Stimulated activated CD4-positive, alpha-beta T cell treated with anti-CD3 and anti-CD28 coated beads, TNF-alpha, amount 100 ng/mL, for 24 hours (primary cell): ENCODE measurements around the gene NAALADL1.
A peak's percentile ranks its signal among the peaks of the same experiment; 100 is the strongest.

Source experiments
- DNase-seq, 3 experiments: peaks; one replicate each; pipeline ENCODE4 v3.0.0-alpha.2; 2020; ENCODE audit warnings: low read depth in 3 of 3

NAALADL1 gene

DNA sequence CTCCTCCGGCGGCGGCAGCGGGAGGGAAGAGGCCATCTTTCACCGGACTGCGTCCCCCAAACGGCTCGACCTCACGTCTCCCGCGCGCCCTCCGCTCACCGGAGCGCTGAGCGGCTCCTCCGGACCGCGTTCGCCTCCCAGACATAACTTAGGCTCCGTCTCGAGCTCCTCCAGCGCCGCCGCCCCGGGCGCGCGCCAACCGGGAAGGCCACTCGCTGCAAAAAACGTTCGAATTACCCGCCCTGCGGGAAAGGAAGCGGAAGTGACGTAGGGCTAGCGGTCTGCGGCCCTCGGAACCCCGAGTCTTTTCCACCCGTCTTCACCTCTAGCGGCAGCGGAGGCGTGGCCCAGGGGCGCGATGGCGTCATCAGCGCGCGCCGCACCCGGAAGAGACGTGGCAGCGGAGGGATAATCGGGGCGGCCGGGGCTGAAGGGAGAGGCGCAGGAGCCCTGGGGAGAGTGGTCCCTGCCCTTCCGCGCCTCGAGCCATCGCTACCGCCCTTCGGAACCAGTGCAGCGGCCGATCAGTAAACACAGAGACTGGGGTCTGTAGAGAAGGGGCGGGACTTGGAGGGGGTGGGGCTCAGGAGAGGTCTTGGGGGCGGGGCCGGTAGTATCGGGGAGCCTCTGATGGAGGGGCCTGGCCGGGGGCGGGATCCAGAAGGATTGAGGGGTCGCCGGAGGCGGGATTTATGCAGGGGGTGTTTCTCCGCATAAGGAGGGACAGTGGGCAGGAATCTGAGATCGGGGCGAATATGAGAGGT, 25.7 kb upstream of the NAALADL1 start, which contains the start of the genes CDCA5 and ZFPL1:
CDCA5 (minus strand) TSS at position 207 of the 764 bp plus-strand sequence; CDS start at position 145, 62 bp downstream.
ZFPL1 (plus strand) TSS at position 389 of the 764 bp plus-strand sequence. CDS start 477 bp downstream, outside the sequence.
- peak; percentile 89 to 95 (median 93) for DNase-seq

DNA sequence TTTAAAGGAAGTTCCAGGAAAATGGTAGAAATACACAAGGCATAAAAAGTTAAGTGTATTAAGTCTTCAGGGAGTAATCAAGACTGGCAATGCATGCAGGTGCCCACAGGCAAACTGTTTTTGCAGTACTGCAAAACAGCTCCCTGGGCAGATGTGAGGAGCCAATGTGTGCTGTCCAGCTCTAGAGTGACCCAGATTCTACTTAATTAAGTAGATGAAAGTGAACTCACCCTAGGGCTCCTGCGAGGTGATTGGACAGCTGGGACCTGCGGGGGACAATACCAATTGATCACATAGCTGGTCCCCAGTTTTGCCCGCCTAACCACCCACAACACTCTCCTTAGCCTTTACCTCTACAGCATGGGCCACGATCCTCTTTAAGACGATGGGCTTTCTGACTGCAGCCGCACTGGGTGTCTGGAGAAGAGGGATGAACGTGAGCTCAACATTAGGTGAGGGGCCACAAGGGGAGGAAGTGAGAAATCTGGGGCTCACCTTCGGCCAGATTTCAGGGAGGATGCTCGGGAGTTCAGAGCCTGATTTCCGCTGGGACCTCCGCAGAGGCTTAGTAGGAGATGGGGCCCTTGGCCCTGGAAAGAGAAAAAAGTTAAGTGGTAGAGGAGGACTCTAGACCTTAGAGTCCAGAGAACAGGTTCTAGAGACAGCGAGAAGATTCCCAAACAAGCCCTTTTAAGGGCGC, 24.9 kb upstream of the NAALADL1 start:
- no peak for DNase-seq

DNA sequence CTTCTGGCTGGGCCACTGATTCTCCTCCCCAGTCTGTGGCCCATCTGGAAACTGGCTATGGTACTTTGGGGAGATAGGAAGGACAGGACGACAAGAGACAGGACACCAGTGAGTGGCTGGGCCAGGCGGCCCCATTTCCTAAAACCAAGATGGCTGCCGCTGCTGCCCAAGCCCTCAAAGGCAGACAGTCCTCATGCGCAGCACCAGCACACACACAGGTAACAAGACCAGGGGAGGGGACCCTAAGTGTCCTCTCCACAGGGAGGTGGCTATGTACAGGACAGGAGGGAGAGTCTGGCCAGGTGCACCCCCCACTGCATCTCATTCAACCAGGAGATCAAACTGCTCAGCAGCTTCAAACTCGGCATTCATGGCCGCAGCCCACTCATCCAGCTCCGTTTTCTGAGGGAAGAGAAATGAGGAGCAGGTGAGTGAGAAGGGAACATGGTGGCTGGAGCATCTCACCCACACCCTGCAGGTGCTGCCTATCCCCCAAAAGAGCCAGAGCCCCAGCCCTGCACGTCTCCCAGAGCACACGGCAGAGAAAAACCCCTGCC, 20.5 kb upstream of the NAALADL1 start:
- no peak for DNase-seq

DNA sequence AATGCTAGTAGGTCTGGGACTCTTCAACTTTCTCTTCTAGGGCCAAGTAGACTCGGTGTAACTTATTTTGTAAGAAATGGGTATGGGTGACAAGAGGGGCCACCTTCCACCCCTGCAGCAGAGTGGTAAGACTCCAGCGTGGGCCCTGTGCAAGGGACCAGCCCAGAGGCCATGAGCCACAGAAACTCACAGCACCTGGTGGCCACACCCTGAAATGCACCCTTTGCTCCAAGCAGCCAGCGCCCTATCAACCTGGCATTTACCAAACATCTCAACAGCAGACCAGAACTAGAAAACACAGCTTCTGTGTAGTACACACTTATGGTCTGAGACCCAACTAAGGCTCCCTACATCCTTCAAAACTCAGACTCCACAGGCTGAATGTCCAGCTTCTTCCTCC, 19.8 kb upstream of the NAALADL1 start:
- peak; percentile 39 to 60 (median 45) for DNase-seq

DNA sequence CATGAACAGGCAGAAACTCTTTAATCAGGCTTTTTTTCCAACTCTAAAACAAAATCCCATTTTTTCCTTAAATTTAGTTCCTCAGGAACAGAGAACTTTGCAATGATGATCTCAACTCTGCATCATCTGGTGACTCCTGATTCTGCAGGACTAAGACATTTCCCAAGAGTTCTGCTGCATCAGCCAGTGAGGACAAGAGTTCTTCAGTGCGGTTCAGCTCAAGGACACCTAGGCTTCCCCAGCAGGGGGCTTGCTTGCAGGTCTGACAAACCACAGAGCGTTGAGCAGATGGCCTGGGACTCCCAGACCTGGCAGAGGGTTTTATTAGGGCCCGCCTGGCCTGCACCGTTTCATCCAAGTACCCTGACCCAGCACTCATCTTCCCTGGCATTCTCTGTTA, 19.1 kb upstream of the NAALADL1 start:
- no peak for DNase-seq

DNA sequence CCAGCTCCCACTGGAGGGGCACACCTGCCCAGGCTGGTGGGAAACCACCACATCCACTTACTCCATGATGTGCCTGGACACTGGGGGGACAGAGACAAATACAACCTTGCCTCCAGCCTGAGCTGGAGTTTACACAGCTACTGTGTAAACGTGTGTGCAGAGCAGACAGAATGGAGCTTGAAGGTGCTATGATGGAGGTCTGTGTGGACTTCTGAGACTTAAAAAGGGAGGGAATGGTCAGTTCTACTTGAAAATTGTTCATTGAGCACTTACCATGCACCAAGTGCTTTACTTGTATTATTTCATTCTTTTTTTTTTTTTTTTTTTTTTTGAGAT, 14.2 kb upstream of the NAALADL1 start:
- no peak for DNase-seq

DNA sequence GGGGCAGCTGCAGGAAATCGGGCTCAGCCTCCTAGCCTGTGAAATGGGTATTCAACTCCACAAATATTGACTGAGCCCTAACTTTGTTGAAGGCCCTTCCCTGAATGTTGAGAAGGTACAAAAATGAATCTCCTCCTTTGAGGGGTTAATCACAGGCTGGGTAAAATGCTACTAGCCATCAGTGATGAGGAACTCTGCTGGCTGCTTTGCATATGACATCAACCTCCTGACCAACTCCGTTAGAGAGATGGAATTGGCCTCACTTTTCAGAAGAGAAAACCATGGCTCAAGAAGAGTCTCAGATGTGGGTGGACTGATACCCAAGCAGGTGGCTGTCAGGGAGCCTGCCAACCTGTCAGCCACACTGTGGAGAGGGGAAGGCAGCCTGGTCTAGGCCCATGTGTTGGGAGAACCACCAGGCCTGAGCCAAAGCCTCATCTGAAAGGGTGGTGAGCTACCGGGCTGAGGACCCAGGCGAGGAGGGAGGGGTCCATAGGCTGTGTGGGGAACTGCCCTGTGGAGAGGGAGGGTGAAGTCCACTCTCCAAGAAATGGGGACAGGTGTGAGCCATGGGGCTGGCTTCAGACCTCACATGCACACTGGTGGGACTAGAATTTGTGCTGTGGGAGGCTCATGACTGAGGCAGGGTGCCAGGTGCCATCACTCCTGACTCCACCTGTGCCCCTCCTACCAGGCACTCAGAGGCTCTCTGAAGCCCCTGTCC, 13.7 kb upstream of the NAALADL1 start:
- no peak for DNase-seq

DNA sequence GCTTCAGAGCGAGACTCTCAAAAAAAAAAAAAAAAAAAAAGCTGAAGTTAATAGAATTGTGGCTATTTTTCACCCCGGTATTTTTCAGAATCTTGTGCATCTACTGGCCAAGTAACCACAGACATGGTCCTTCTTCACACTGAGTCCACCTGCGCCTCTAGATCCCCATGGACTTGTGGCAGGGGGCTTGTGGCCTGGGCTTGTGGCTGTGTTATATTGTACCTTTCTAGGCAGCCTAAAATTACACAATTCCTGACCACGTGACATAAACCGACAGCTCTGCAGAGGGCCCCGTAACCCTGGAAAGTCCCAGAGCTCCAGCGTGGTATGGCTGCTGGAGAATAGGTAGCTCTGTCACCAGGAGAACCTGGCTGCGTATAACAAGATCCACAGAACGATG, 10.9 kb upstream of the NAALADL1 start:
- DNase-seq = no peak

DNA sequence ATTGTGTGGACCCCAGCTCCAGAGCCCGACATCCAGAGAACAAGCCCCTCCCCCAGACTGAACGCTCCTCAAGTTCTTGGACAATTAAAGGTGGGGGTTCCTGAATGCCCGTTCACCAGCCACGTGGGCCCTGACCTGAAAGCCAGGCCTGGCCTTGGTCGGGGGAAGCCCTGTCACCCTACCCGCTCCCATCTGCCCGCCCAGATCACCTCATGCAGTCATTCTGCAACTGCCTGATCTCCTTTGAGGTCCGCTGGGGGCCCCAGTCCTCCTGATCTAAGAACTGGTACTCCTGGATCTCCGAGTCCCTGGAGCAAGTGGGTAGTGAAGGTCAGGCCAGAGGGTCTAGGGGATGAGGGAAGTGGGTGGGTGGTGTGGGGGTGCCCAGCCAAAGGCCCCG, 9.1 kb upstream of the NAALADL1 start:
- no peak for DNase-seq

DNA sequence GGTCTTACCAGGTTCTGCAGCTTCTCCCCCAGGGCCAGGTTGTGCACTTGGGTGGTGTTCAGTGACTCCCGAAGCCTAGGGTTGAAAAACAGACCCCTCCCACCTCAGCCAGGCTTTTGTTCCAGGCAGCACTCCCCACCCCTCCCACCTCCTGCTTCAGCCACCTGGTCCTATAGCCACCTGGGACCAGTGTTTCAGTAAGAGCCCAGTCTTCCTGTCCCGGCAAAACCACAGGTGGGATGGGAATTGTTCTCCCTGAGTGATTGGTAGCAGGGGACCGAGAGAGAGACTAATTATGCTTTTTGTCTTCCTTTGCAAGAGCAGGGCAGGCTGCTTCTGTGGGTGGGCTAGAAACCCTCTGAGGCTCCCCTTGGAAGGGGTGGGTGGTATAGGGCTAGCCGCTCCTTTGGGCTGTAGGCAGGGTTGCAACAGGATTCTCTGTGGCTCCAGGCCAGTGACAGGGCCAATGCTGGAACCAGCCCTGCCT, 8.5 kb upstream of the NAALADL1 start:
- DNase-seq = no peak

DNA sequence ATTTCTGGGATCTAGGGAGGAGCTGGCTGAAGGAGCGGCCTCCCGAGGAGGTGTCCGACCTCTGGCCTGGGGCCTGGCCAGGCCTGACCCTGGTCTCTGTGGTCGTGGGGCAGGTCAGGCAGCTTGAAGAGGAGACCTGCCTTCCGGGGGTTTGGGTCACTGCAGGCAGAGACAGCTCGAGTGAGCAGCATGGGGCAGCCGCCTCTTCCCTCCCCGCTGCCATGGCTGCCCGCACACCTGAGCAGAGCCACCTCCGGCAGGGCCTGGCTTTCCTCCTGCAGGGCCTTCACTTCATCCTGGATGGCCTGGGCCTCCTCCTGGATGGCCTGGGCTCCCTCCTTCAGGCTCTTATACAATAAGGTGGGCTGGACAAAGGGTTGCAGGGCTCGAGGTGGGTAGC, 8.0 kb upstream of the NAALADL1 start:
- DNase-seq = no peak

DNA sequence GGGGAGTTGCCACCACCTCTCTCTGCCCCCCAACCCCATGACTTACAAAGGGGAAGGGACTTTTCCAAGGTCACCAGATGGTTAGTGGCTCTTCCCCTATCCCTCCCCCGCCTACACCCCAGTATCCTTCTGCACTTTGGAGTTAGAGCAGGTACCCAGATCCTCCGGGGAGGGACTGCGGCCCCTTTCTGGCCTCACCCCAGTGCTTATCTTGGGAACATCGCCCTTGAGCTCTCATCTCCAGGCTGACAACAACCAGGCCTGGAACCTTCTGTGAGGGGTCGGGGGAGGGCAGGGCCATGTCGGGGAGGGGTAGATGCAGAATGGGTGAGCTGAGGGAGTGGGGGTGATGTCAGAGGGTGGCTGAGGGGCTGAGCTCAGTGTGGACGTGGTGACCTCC, 7.5 kb upstream of the NAALADL1 start:
- DNase-seq = no peak

DNA sequence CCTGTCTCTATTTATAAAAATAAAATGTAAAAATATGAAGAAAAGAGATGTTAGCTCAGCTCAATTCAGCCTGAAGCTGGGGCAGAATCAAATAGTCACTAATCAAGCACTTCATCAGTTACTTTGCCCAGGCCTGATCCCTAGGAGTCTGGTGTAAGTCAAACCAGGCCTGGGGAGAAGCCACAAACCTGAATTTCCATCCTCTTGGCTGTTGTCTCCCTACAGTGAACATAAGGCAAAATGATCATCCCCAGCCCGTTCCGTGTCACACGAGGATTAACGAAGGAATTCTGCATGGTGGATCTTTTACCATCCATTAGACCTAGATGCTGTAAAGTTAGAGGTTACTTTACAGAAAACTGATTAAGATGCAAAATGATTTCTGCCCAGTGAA, 6.5 kb upstream of the NAALADL1 start:
- DNase-seq = no peak

DNA sequence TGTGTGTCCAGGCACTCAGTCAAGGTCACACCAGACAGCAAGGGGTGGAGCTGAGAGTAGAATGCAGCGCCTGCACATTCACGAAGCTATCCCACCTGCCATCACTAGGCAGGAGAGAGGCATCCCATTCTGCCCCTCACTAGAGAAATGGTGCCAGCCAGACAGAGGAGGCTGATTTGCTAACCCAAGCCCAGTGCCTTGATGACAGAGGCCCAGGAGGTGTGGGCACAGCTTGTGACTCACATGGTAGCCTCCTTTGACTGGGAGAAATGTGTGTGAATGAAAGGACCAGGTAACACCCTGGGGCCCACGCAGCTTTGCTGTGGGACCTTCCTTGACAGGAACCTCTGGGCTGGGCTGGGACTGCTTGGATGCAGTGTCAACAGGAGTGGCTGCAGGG, 5.2 kb upstream of the NAALADL1 start:
- DNase-seq = no peak

DNA sequence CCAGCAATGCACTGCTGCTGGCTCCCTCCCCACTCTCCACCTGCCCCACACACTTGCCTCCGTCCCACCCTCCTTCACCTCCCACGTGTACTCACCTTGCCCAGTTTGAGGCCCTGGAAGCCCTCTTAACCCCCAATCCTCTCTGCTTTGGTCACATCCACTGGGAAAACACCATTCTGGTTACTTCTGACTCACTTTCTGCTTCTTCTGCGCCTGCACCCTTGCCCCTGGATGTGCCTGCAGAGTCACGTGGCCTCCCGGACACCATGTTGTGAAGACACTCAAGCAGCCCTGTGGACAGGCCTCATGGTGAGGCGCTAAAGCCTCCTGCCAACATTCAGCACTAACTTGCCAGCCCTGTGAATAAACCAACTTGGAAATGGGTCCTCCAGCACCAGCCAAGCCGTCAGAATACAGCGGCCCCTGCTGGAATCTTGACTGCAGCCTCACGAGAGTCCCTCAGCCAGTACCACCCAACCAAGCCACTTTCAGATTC, 2.6 kb upstream of the NAALADL1 start:
- DNase-seq = no peak

DNA sequence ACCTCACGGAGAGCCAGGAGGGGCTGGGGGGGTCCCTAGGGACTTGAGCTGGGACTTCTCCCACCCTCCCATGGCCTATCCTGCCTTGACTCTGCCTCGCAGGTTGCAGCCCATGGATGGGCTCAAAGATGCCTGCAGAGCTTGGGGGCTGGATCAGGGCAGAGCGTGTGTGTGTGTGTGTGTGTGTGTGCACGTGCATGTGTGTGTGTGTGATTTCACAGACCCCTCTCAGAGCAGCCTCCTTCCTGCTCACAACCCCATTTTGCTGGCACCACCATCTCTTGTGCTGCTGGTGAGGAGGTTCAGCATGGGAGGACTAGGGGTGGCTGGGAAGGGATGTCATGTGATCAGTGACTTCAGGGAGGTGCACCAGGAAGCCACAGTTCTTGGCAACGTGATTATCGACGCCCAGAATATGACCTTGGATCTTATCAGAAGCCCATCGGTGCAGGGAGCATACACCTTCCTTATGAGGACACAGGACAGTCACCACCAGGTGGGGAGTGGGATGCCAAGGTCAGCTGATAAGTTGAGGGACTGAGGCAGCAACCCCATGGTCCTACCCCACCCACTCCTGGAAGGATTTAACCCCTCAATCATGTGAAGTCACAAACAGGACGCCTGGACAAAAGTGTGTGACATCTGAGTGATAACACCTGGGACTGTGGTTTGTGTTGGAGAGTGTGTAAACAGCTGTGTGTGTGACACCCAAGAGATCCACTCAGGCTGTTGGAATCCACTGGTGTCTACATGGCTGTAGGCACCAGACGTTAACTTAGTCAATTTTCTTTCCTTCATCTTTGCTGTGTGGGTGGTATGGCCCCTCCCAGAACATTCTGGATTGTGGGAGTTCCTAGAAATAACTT, 1.8 kb upstream of the NAALADL1 start:
- DNase-seq = no peak

DNA sequence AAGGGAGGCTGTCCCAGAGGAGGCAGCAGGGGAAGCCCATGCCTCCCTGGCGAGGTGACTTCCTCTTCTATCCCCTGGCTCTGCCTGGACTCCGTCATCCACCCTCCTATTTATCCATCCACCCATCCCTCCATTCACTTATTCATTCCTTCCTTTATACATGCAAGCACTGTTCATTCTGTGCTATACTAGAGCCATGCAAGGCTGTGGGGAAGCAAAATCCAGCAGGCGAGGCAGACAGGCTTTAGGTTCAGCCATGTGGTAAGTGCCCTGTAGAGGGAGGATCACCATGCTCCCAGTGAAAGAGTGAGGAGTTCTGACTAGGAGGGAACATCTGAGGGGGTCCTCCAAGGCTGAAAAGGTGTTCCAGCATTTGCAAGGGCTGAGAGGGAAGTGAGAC, 1.2 kb upstream of the NAALADL1 start:
- DNase-seq = no peak

DNA sequence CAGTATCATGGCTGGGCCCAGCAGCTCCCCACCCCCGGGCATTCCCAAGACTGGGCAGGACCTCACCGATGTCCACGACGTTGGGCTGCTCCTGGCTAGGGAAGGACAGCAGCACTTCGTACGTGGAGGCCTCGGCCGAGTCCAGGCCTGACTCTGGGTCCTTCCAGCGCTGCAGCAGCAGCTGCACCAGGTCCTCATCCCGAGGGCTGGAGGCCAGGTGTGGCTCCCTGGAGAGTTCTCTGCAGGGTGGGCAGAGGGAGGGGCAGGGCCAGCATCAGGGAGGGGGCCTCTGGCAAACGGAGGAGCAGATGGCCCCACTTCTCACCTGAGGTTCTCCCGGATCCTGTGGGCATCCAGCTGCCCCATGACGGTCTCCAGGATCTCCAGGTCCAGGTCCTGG, 341 bp downstream of the NAALADL1 start:
- no peak for DNase-seq

DNA sequence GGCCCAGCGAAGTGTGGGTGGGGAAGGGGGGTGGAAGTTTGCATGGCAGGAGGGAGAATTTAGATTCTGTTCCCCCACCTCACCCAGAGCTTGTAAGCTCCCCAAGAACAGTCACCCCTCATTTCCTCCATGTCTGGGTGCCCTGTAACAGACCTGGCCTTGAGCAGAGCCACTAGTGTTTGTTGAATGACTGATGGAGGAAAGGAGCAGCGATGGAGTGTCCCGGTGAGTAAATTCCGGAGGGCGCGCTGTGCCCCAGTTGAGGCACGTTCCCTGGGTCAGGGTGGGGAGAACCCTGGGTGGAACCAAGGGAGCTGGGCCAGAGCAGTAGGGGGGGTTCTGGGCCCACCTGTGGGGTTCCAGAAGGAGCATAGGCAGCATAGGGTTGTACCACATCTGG, 827 bp downstream of the NAALADL1 start:
- no peak for DNase-seq

DNA sequence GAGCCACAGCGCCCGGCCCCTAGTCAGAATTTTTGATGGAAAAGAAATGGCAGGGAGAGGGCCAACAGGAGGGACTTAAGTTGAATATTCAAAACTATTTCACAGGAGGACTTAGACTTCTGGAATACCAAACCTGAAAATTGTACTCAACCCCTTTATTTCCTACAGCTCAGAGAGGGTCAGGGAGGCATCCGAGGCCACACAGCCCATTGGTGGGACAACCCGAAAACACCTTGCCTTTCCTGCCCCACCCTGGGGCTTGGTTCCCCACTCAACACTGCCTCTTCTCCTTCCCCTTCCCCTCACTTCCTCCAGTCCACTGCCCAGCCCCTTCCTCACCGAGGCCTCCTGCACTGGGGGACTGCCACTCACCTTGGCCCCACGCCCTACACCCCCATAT, 1.4 kb downstream of the NAALADL1 start:
- DNase-seq = no peak

DNA sequence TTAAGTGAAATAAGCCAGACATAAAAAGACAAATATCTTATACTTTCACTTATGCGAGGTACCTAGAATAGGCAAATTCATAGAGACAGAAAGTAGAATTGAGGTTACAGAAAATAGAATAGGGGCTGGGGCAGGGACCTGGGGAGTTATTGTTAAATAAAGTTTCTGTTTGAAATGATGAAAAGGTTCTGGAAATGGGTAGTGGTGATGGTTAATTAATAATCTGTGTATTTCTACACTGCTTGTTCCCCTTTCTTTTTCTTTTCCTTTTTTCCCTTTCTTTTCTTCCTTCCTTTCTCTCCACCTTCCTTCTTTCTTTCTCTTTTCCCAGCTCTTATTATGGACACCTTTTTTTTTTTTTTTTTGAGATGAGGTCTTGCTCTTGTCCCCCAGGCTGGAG, 2.8 kb downstream of the NAALADL1 start:
- DNase-seq = no peak
